GM19452 (cell line): ENCODE measurements around the gene LRIT2.

Experiments used
- ATAC-seq: cut with Tn5 transposase; IDR thresholded peaks from one replicate; pipeline ENCODE4 v1.9.1; 2021; ENCODE audit not compliant: unreplicated experiment

The LRIT2 gene

GRCh38 chr10:84225427-84226173, at the start of gene LRIT2:
LRIT2 (minus strand) TSS chr10:84225544; CDS start chr10:84225520, 24 bp downstream.
- no peak for ATAC-seq

GRCh38 chr10:84270708-84271107, 45.4 kb upstream of the LRIT2 start:
- no peak for ATAC-seq

- ATAC-seq: no peak
Measured at GRCh38 chr10:84269773-84270172, 44.4 kb upstream of the LRIT2 start.

GRCh38 chr10:84269162-84269561, 43.8 kb upstream of the LRIT2 start:
- ATAC-seq: no peak

- ATAC-seq: no peak
Measured at GRCh38 chr10:84267503-84268126, 42.3 kb upstream of the LRIT2 start.

- no peak for ATAC-seq
Measured at GRCh38 chr10:84265418-84265817, 40.1 kb upstream of the LRIT2 start.

- ATAC-seq: peak; percentile 95
Measured at GRCh38 chr10:84264611-84265141, 39.3 kb upstream of the LRIT2 start.

GRCh38 chr10:84263716-84264115, 38.4 kb upstream of the LRIT2 start:
- no peak for ATAC-seq

- ATAC-seq: no peak
Measured at GRCh38 chr10:84262190-84262956, 37.0 kb upstream of the LRIT2 start.

GRCh38 chr10:84261236-84261915, 36.0 kb upstream of the LRIT2 start:
- no peak for ATAC-seq

- no peak for ATAC-seq
Measured at GRCh38 chr10:84258034-84258695, 32.8 kb upstream of the LRIT2 start.

- ATAC-seq: no peak
Measured at GRCh38 chr10:84257343-84258020, 32.1 kb upstream of the LRIT2 start.

- peak; percentile 65 for ATAC-seq
Measured at GRCh38 chr10:84256510-84257342, 31.4 kb upstream of the LRIT2 start.

- ATAC-seq: no peak
Measured at GRCh38 chr10:84254552-84255478, 29.5 kb upstream of the LRIT2 start.

GRCh38 chr10:84248794-84249193, 23.4 kb upstream of the LRIT2 start:
- ATAC-seq: no peak

GRCh38 chr10:84247496-84247895, 22.2 kb upstream of the LRIT2 start:
- no peak for ATAC-seq

GRCh38 chr10:84244651-84245270, 19.4 kb upstream of the LRIT2 start, which contains the start of gene RGR:
RGR (plus strand) TSS chr10:84245053; CDS start chr10:84245091, 38 bp downstream.
- no peak for ATAC-seq
